ENCODE data around the gene ELF1. TPM values are rescaled to one million over a fixed set of nuclear protein-coding genes. Genes with fewer than 3 reads are reported as not detected.

Gene ELF1
- total RNA-seq, 5 donors from 2014 or later (not counting 1 experiment from before 2014, with no cell fraction given): 133 to 221 (median 146) TPM

- peak in 33 of 35 experiments; percentile 71 to 93 (median 80) for DNase-seq
- peaks cover 13% of the 10 kb centered on the region for H3K36me3 Mint-ChIP-seq
- peak overlapping the region; percentile 98 to 100 (median 99) for H3K4me3 Mint-ChIP-seq
- no peaks in the 10 kb centered on the region for H3K27me3 Mint-ChIP-seq
- CTCF ChIA-PET: interaction anchor here in 1 of 2 donors (0.6 to 1.6 kb wide), 7 partner anchors 13 to 870 kb away, joined by 3 to 13 read pairs (median 5); partner anchors contain the start of gene ELF1
- no peaks in the 10 kb centered on the region for H3K27me3 ChIP-seq (replicated peaks in 1 of 2; ENCODE audit: control insufficient read depth in 2 of 2, extremely low read depth in 1 of 2, insufficient read depth in 2 of 2, low read length in 1 of 2)
- peak overlapping the region; percentile 82 for H3K27ac ChIP-seq (ENCODE audit: low read length)
- H3K4me3 ChIP-seq (ENCODE audit: control insufficient read depth in 1 of 2, extremely low read depth in 1 of 2, low read length in 1 of 2): peak overlapping the region; percentile 96 to 99
- H3K9me3 ChIP-seq: no peaks in the 10 kb centered on the region
- peak overlapping the region; percentile 99 to 100 for H3K27ac Mint-ChIP-seq
- H3K36me3 ChIP-seq (ENCODE audit: control insufficient read depth in 2 of 2, extremely low read depth in 1 of 2, insufficient read depth in 1 of 2, low read length in 1 of 2): peaks cover 3 to 6% of the 10 kb centered on the region in 2 donors
- H3K4me1 Mint-ChIP-seq: peaks cover 58 to 75% (median 65%) of the 10 kb centered on the region in 3 donors
- peaks cover 11 to 15% of the 10 kb centered on the region in 2 experiments for H3K4me1 ChIP-seq (ENCODE audit: control insufficient read depth in 1 of 2, extremely low read depth in 1 of 2, insufficient read depth in 2 of 2, low read length in 2 of 2)
- H3K9me3 Mint-ChIP-seq: no peaks in the 10 kb centered on the region
- peak; percentile 64 to 75 (median 68) for ATAC-seq (replicated peaks in 1 of 4)
- WGBS (ENCODE audit: insufficient coverage): under 1% methylated on average over 35 of the region's 35 CpGs
- POLR2A ChIA-PET: interaction anchor here (0.5 to 1.2 kb wide), 6 partner anchors 41 to 276 kb away, joined by 3 to 6 read pairs (median 4); partner anchors contain the start of gene ELF1 (in 1 of the 2)
Observed at GRCh38 chr13:41060724-41061074, 41.6 kb upstream of the ELF1 start.

GRCh38 chr13:41060082-41060723 is 41.1 kb upstream of the ELF1 start:
- peaks cover 3% of the 10 kb centered on the region in 2 donors for H3K36me3 ChIP-seq (ENCODE audit: control insufficient read depth in 2 of 2, extremely low read depth in 1 of 2, insufficient read depth in 1 of 2, low read length in 1 of 2)
- H3K4me1 ChIP-seq (ENCODE audit: control insufficient read depth in 1 of 2, extremely low read depth in 1 of 2, insufficient read depth in 2 of 2, low read length in 2 of 2): peaks cover 11 to 15% of the 10 kb centered on the region in 2 experiments
- no peaks in the 10 kb centered on the region for H3K27me3 Mint-ChIP-seq
- H3K36me3 Mint-ChIP-seq: peaks cover 9% of the 10 kb centered on the region
- peak overlapping the region; percentile 82 for H3K27ac ChIP-seq (ENCODE audit: low read length)
- H3K4me3 ChIP-seq (ENCODE audit: control insufficient read depth in 1 of 2, extremely low read depth in 1 of 2, low read length in 1 of 2): peak overlapping the region; percentile 96 to 99
- H3K27me3 ChIP-seq (replicated peaks in 1 of 2; ENCODE audit: control insufficient read depth in 2 of 2, extremely low read depth in 1 of 2, insufficient read depth in 2 of 2, low read length in 1 of 2): no peaks in the 10 kb centered on the region
- ATAC-seq (replicated peaks in 1 of 4): peak; percentile 24 to 38 (median 32)
- H3K4me1 Mint-ChIP-seq: peaks cover 58 to 80% (median 67%) of the 10 kb centered on the region in 3 donors
- 0% methylated on average over 56 of the region's 57 CpGs for WGBS (ENCODE audit: insufficient coverage)
- DNase-seq: peak in 32 of 35 experiments; percentile 16 to 77 (median 40)
- H3K9me3 ChIP-seq: no peaks in the 10 kb centered on the region
- ChIA-PET CTCF (interaction anchor here (0.5 to 1.6 kb wide), 8 partner anchors 12 to 118 kb away, joined by 3 to 13 read pairs (median 4); partner anchors contain the start of gene ELF1 (in 1 of the 2)), POLR2A (interaction anchor here in 1 of 2 donors (0.6 to 0.7 kb wide), 3 partner anchors 44 to 116 kb away, joined by 3 to 5 read pairs (median 4); no protein-coding TSS in a partner anchor)
- peak overlapping the region; percentile 99 to 100 for H3K27ac Mint-ChIP-seq
- peak overlapping the region; percentile 98 to 100 (median 99) for H3K4me3 Mint-ChIP-seq
- no peaks in the 10 kb centered on the region for H3K9me3 Mint-ChIP-seq

GRCh38 chr13:41059456-41060081 is 40.5 kb upstream of the ELF1 start:
- ATAC-seq (replicated peaks in 1 of 4): no peak
- Histone ChIP-seq H3K4me3 (ENCODE audit: control insufficient read depth in 1 of 2, extremely low read depth in 1 of 2, low read length in 1 of 2) (peak overlapping the region; percentile 96 to 99), H3K36me3 (ENCODE audit: control insufficient read depth in 2 of 2, extremely low read depth in 1 of 2, insufficient read depth in 1 of 2, low read length in 1 of 2) (peaks cover 0 to 3% of the 10 kb centered on the region in 2 donors), H3K27me3 (replicated peaks in 1 of 2; ENCODE audit: control insufficient read depth in 2 of 2, extremely low read depth in 1 of 2, insufficient read depth in 2 of 2, low read length in 1 of 2) (no peaks in the 10 kb centered on the region), H3K27ac (ENCODE audit: low read length) (peak overlapping the region; percentile 82), H3K4me1 (ENCODE audit: control insufficient read depth in 1 of 2, extremely low read depth in 1 of 2, insufficient read depth in 2 of 2, low read length in 2 of 2) (peaks cover 11 to 16% of the 10 kb centered on the region in 2 experiments), H3K9me3 (no peaks in the 10 kb centered on the region)
- H3K9me3 Mint-ChIP-seq: no peaks in the 10 kb centered on the region
- CTCF ChIA-PET: interaction anchor here (0.6 to 2.2 kb wide), 8 partner anchors 11 to 198 kb away, joined by 3 to 6 read pairs (median 4); partner anchors contain the start of gene ELF1 (in 1 of the 2)
- H3K27me3 Mint-ChIP-seq: no peaks in the 10 kb centered on the region
- DNase-seq: no peak
- H3K36me3 Mint-ChIP-seq: peaks cover 5% of the 10 kb centered on the region
- H3K4me1 Mint-ChIP-seq: peaks cover 63 to 87% (median 70%) of the 10 kb centered on the region in 3 donors
- WGBS (ENCODE audit: insufficient coverage): 13% methylated on average over 9 of the region's 15 CpGs
- H3K27ac Mint-ChIP-seq: peak overlapping the region; percentile 76 to 80
- POLR2A ChIA-PET: interaction anchor here in 1 of 2 donors (0.5 to 0.6 kb wide), 2 partner anchors 10 to 115 kb away, joined by 4 to 7 read pairs; no protein-coding TSS in a partner anchor
- H3K4me3 Mint-ChIP-seq: peak overlapping the region; percentile 98 to 100 (median 99)

- H3K27me3 Mint-ChIP-seq: no peaks in the 10 kb centered on the region
- Histone ChIP-seq H3K9me3 (no peaks in the 10 kb centered on the region), H3K27me3 (replicated peaks in 1 of 2; ENCODE audit: control insufficient read depth in 2 of 2, extremely low read depth in 1 of 2, insufficient read depth in 2 of 2, low read length in 1 of 2) (no peaks in the 10 kb centered on the region), H3K27ac (ENCODE audit: low read length) (no peak overlapping the region), H3K4me1 (ENCODE audit: control insufficient read depth in 1 of 2, extremely low read depth in 1 of 2, insufficient read depth in 2 of 2, low read length in 2 of 2) (peaks cover 11 to 17% of the 10 kb centered on the region in 2 experiments), H3K36me3 (ENCODE audit: control insufficient read depth in 2 of 2, extremely low read depth in 1 of 2, insufficient read depth in 1 of 2, low read length in 1 of 2) (no peaks in the 10 kb centered on the region), H3K4me3 (ENCODE audit: control insufficient read depth in 1 of 2, extremely low read depth in 1 of 2, low read length in 1 of 2) (no peak overlapping the region)
- CTCF ChIA-PET: interaction anchor here (0.6 to 2.2 kb wide), 5 partner anchors 39 to 594 kb away, joined by 3 to 6 read pairs (median 3); partner anchors contain the start of gene ELF1 (in 1 of the 2)
- H3K27ac Mint-ChIP-seq: peak overlapping the region; percentile 44 to 74
- POLR2A ChIA-PET: no interaction called here
- no peaks in the 10 kb centered on the region for H3K9me3 Mint-ChIP-seq
- H3K4me1 Mint-ChIP-seq: peaks cover 66 to 84% (median 74%) of the 10 kb centered on the region in 3 donors
- H3K36me3 Mint-ChIP-seq: no peaks in the 10 kb centered on the region
- WGBS (ENCODE audit: insufficient coverage): 98% methylated on average over 14 of the region's 18 CpGs
- peak overlapping the region; percentile 98 to 100 (median 99) for H3K4me3 Mint-ChIP-seq
- DNase-seq: no peak
- ATAC-seq (replicated peaks in 1 of 4): no peak
Observed at GRCh38 chr13:41058295-41059070, 39.4 kb upstream of the ELF1 start.

GRCh38 chr13:41056826-41057711 is 38.0 kb upstream of the ELF1 start:
- no peak overlapping the region for H3K27ac ChIP-seq (ENCODE audit: low read length)
- peaks cover 53 to 70% (median 60%) of the 10 kb centered on the region in 3 donors for H3K4me1 Mint-ChIP-seq
- ChIA-PET CTCF (interaction anchor here (0.5 to 0.7 kb wide), 4 partner anchors 86 to 559 kb away, joined by 3 to 6 read pairs (median 4); no protein-coding TSS in a partner anchor), POLR2A (interaction anchor here in 1 of 2 donors (0.6 kb wide), 1 partner anchor 1490 kb away, joined by 11 read pairs; no protein-coding TSS in a partner anchor)
- H3K4me3 ChIP-seq (ENCODE audit: control insufficient read depth in 1 of 2, extremely low read depth in 1 of 2, low read length in 1 of 2): no peak overlapping the region
- ATAC-seq (replicated peaks in 1 of 4): no peak
- no peaks in the 10 kb centered on the region for H3K27me3 ChIP-seq (replicated peaks in 1 of 2; ENCODE audit: control insufficient read depth in 2 of 2, extremely low read depth in 1 of 2, insufficient read depth in 2 of 2, low read length in 1 of 2)
- H3K4me1 ChIP-seq (ENCODE audit: control insufficient read depth in 1 of 2, extremely low read depth in 1 of 2, insufficient read depth in 2 of 2, low read length in 2 of 2): peaks cover 11% of the 10 kb centered on the region in 2 experiments
- H3K27me3 Mint-ChIP-seq: no peaks in the 10 kb centered on the region
- no peaks in the 10 kb centered on the region for H3K9me3 ChIP-seq
- H3K36me3 Mint-ChIP-seq: no peaks in the 10 kb centered on the region
- no peak overlapping the region for H3K4me3 Mint-ChIP-seq
- no peaks in the 10 kb centered on the region for H3K9me3 Mint-ChIP-seq
- no peak for DNase-seq
- H3K27ac Mint-ChIP-seq: peak overlapping the region in 1 of 2 donors; percentile 55
- H3K36me3 ChIP-seq (ENCODE audit: control insufficient read depth in 2 of 2, extremely low read depth in 1 of 2, insufficient read depth in 1 of 2, low read length in 1 of 2): no peaks in the 10 kb centered on the region
- 100% methylated on average over 1 of the region's 11 CpGs for WGBS (ENCODE audit: insufficient coverage)
